GM23248 (cell line): ENCODE measurements around the gene FGD2.

Experiments
- EZH2 ChIP-seq: fragments of 200-600 bp; sonication (generic); IDR thresholded peaks from 2 replicates; pipeline ENCODE4 v1.6.1; 2018; ENCODE audit warnings: antibody characterized with exemption, mild to moderate bottlenecking; ENCODE audit not compliant: insufficient read depth, poor library complexity, severe bottlenecking
- EZH2phosphoT487 ChIP-seq: fragments of 200-600 bp; sonication (generic); IDR thresholded peaks from 2 replicates; pipeline ENCODE4 v1.6.1; 2018; ENCODE audit warnings: antibody characterized with exemption, moderate library complexity, mild to moderate bottlenecking, low read depth; ENCODE audit not compliant: insufficient read depth

DNA sequence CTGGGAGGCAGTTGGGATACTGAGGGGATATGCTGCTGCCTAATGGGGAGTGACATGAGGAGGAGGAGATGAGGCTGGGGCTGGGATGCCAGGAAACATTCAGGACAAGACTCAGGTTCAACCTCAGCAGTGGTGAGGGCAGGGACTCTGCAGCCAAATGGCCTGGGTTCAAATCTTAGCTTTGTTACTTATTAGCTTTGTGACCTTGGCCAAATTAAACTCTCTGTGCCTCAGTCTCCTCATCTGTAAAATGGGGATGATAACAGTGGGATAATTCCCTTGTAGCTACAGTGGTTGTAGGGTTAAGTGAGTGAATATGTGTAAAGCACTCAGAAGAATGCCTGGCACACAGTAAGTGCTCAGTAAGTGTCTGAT is 49.0 kb upstream of the FGD2 start:
- no peak for TF ChIP-seq EZH2
- no peak for TF ChIP-seq EZH2phosphoT487
